Adrenal gland (tissue), 12 donors: ENCODE measurements around the gene VWA2. TPM values are rescaled to one million over a fixed set of nuclear protein-coding genes. Genes with fewer than 3 reads are reported as not detected.

Source experiments
- DNase-seq, 7 donors: peaks; one replicate each; pipeline ENCODE4 v3.0.0-alpha.2; 2019 to 2020
- H3K27ac ChIP-seq, 5 donors: fragments of 200-600 bp; sonication (generic) in 4 of 5; 1 replicate in 3 of 5; 2 replicates in 2 of 5; pipeline versions ENCODE4 v1.5.1 to v1.8.0; 2016 to 2020; ENCODE audit warnings: mild to moderate bottlenecking in 1 of 5
- H3K27me3 ChIP-seq: fragments of 200-600 bp; 2 replicates; pipeline ENCODE4 v1.8.0; 2021
- H3K36me3 ChIP-seq, 2 donors: fragments of 200-600 bp; replicated peaks in 1 of 2; 1 replicate in 1 of 2; 2 replicates in 1 of 2; pipeline versions ENCODE4 v1.5.1 to v1.8.0; 2018 to 2022
- H3K4me1 ChIP-seq, 2 donors: fragments of 200-600 bp; replicated peaks in 1 of 2; 1 replicate in 1 of 2; 2 replicates in 1 of 2; pipeline versions ENCODE4 v1.5.1 to v1.8.0; 2018 to 2021
- H3K4me3 ChIP-seq, 4 donors: fragments of 200-600 bp; sonication (generic) in 3 of 4; one replicate each; pipeline ENCODE4 v1.5.1; 2016 to 2018
- H3K9me3 ChIP-seq, 3 donors: fragments of 200-600 bp; sonication (generic) in 1 of 3; replicated peaks in 1 of 3; 1 replicate in 2 of 3; 2 replicates in 1 of 3; pipeline versions ENCODE4 v1.5.1 to v1.8.0; 2016 to 2021
- CTCF ChIP-seq, 6 experiments: fragments of 450-650 bp in 4 of 6; fragments of 200-600 bp in 2 of 6; sonication (generic) in 1 of 6; IDR thresholded peaks; 1 replicate in 5 of 6; 2 replicates in 1 of 6; pipeline versions ENCODE4 v1.5.1 to v1.8.0; 2016 to 2021; ENCODE audit warnings: antibody characterized with exemption in 6 of 6, mild to moderate bottlenecking in 2 of 6, moderate library complexity in 1 of 6
- POLR2A ChIP-seq, 2 donors: fragments of 450-650 bp; IDR thresholded peaks; one replicate each; pipeline ENCODE4 v1.6.1; 2017; ENCODE audit warnings: antibody characterized with exemption in 2 of 2, mild to moderate bottlenecking in 2 of 2, moderate library complexity in 1 of 2
- WGBS, 4 donors: extraction: QIAGEN DNeasy Blood & Tissue Kit in 2 of 4; methylation state at CpG; one replicate each; pipeline versions ENCODE4 v1.1.5 to v1.1.7; 2013 to 2017; 5-methylcytosine and 5-hydroxymethylcytosine counted together
- intact Hi-C, 2 donors: fragments of 100-400 bp; cut with DNase I; formaldehyde crosslinking; loops; one replicate each; pipeline versions ENCODE4 v1.14.1 to v1.15.0; 2022 to 2023
- polyA plus RNA-seq, 3 donors: library from polyadenylated mRNA; stranded (reverse); fragments of 200-250 nt in 2 of 3; fragments of 350-450 nt in 1 of 3; fragmentation: Illumina TruSeq in 1 of 3; extraction: RNeasy Lipid Tissue Mini Kit (QIAGEN cat#74804) in 1 of 3; gene quantifications; one replicate each; pipeline ENCODE4 v1.2.3, GENCODE V29; 2013 to 2014
- total RNA-seq, 9 donors: library from RNA; depleted of rRNA in 4 of 9; stranded (reverse); fragments of >200 nt in 4 of 9; fragments of 120-200 nt in 1 of 9; fragmentation: NEBNext Ultra II Directional in 1 of 9; extraction: Animal tissue kit (Norgen Biotek cat#: 25700) in 1 of 9; gene quantifications; one replicate each; pipeline versions ENCODE4 v1.1.0 to v1.2.4, GENCODE V29; 2013 to 2023
- donor health status: healthy with polysubstance abuse.
- donor health status: Bipolar disorder and iron deficiency.
- donor health status: DM: yes; HTN: yes; CAD: no.
- donor health status: DM: no; HTN: no; CAD: no.
- donor health status: DM: no; HTN: no; CAD: no.
- donor health status: DM: yes; HTN: yes; CAD: no.

Gene VWA2
- total and polyA plus RNA-seq, 12 donors = 0.15 TPM; not detected in 11

- DNase-seq = no peak
- Histone ChIP-seq H3K9me3 (no peaks in the 10 kb centered on the region), H3K4me3 (no peak overlapping the region), H3K27ac (no peak overlapping the region), H3K27me3 (no peaks in the 10 kb centered on the region), H3K4me1 (no peaks in the 10 kb centered on the region), H3K36me3 (no peaks in the 10 kb centered on the region)
- WGBS, 4 donors = 56 to 69% (median 64%) methylated on average over 4 to 5 of the region's 5 CpGs
- no peak for TF ChIP-seq POLR2A (IDR thresholded peaks at IDR 0.05)
- no peak for TF ChIP-seq CTCF (IDR thresholded peaks at IDR 0.05)
- intact Hi-C loops = no loop called here
These were observed 84.0 kb downstream of the VWA2 start for GRCh38 chr10:114323023-114323422.

GRCh38 chr10:114326795-114327194 lies 87.7 kb downstream of the VWA2 start:
- H3K27me3 ChIP-seq = no peaks in the 10 kb centered on the region
- no peaks in the 10 kb centered on the region for H3K9me3 ChIP-seq
- H3K4me3 ChIP-seq = no peak overlapping the region
- no peaks in the 10 kb centered on the region for H3K4me1 ChIP-seq
- intact Hi-C loops = no loop called here
- no peak for DNase-seq
- no peak overlapping the region for H3K27ac ChIP-seq
- no peak for TF ChIP-seq POLR2A (IDR thresholded peaks at IDR 0.05)
- no peak for TF ChIP-seq CTCF (IDR thresholded peaks at IDR 0.05)
- no peaks in the 10 kb centered on the region for H3K36me3 ChIP-seq
- 59 to 71% (median 68%) methylated on average over 2 of the region's 2 CpGs for WGBS, 4 donors

GRCh38 chr10:114327537-114328440 lies 88.7 kb downstream of the VWA2 start:
- H3K4me1 ChIP-seq = no peaks in the 10 kb centered on the region
- DNase-seq = no peak
- intact Hi-C loops = no loop called here

GRCh38 chr10:114328441-114328812 lies 89.4 kb downstream of the VWA2 start:
- TF ChIP-seq CTCF (IDR thresholded peaks at IDR 0.05) (no peak), POLR2A (IDR thresholded peaks at IDR 0.05) (no peak)
- Histone ChIP-seq H3K4me3 (no peak overlapping the region), H3K4me1 (no peaks in the 10 kb centered on the region), H3K27ac (no peak overlapping the region), H3K36me3 (no peaks in the 10 kb centered on the region), H3K9me3 (no peaks in the 10 kb centered on the region), H3K27me3 (no peaks in the 10 kb centered on the region)
- intact Hi-C loops = no loop called here
- 73 to 100% (median 84%) methylated on average over 1 to 6 of the region's 6 CpGs for whole genome bisulfite sequencing, 4 donors
- DNase-seq = no peak

More at GRCh38 chr10:114327537-114328440, 88.7 kb downstream of the VWA2 start:
- TF ChIP-seq POLR2A (IDR thresholded peaks at IDR 0.05) (no peak), CTCF (IDR thresholded peaks at IDR 0.05) (no peak)
- H3K27ac ChIP-seq = no peak overlapping the region
- WGBS, 4 donors = 85 to 90% (median 87%) methylated on average over 7 to 15 of the region's 15 CpGs
- no peaks in the 10 kb centered on the region for H3K9me3 ChIP-seq
- no peaks in the 10 kb centered on the region for H3K36me3 ChIP-seq
- H3K4me3 ChIP-seq = no peak overlapping the region
- no peaks in the 10 kb centered on the region for H3K27me3 ChIP-seq
